ENCODE data around the gene HHLA2.
A peak's percentile ranks its signal among the peaks of the same experiment; 100 is the strongest.

Gene HHLA2

GRCh38 chr3:108301695-108302404 lies 5.5 kb downstream of the HHLA2 start:
- H3K9me2 ChIP-seq (ENCODE audit: low read depth, low read length), result no peaks in the 10 kb centered on the region
- no peaks in the 10 kb centered on the region for H3K9me3 ChIP-seq (ENCODE audit: low read length)
- no peaks in the 10 kb centered on the region for H3F3A ChIP-seq (ENCODE audit: insufficient read depth, low read length)
- no peaks in the 10 kb centered on the region for H3K79me2 ChIP-seq (ENCODE audit: insufficient read depth, low read length)
- no peak overlapping the region for H3K27ac ChIP-seq (ENCODE audit: low read depth, low read length, poor library complexity, severe bottlenecking)
- TF ChIP-seq, protein P1, sequence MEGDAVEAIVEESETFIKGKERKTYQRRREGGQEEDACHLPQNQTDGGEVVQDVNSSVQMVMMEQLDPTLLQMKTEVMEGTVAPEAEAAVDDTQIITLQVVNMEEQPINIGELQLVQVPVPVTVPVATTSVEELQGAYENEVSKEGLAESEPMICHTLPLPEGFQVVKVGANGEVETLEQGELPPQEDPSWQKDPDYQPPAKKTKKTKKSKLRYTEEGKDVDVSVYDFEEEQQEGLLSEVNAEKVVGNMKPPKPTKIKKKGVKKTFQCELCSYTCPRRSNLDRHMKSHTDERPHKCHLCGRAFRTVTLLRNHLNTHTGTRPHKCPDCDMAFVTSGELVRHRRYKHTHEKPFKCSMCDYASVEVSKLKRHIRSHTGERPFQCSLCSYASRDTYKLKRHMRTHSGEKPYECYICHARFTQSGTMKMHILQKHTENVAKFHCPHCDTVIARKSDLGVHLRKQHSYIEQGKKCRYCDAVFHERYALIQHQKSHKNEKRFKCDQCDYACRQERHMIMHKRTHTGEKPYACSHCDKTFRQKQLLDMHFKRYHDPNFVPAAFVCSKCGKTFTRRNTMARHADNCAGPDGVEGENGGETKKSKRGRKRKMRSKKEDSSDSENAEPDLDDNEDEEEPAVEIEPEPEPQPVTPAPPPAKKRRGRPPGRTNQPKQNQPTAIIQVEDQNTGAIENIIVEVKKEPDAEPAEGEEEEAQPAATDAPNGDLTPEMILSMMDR (IDR thresholded peaks at IDR 0.05; ENCODE audit: low read length), result no peak
- TF ChIP-seq EZH2 (IDR thresholded peaks at IDR 0.05; ENCODE audit: borderline replicate concordance, low read length), result no peak
- H3K36me3 ChIP-seq (ENCODE audit: insufficient read depth, low read length), result no peaks in the 10 kb centered on the region
- H3K4me2 ChIP-seq (ENCODE audit: low read length), result no peak overlapping the region
- no peak overlapping the region for H2AFZ ChIP-seq (ENCODE audit: low read length)
- H3K4me3 ChIP-seq (ENCODE audit: low read depth, low read length, poor library complexity, severe bottlenecking), result no peak overlapping the region
- no peaks in the 10 kb centered on the region for H3K27me3 ChIP-seq (ENCODE audit: insufficient read depth, low read length)
- no peaks in the 10 kb centered on the region for H4K20me1 ChIP-seq (ENCODE audit: insufficient read depth, low read length)
- no peak overlapping the region for H3K9ac ChIP-seq (ENCODE audit: low read length)
- H3K4me1 ChIP-seq (ENCODE audit: insufficient read depth, low read length, severe bottlenecking), result no peaks in the 10 kb centered on the region

GRCh38 chr3:108302570-108302969 lies 6.2 kb downstream of the HHLA2 start:
- H2AFZ ChIP-seq (ENCODE audit: low read length), result no peak overlapping the region
- no peaks in the 10 kb centered on the region for H4K20me1 ChIP-seq (ENCODE audit: insufficient read depth, low read length)
- no peak overlapping the region for H3K27ac ChIP-seq (ENCODE audit: low read depth, low read length, poor library complexity, severe bottlenecking)
- no peaks in the 10 kb centered on the region for H3K9me2 ChIP-seq (ENCODE audit: low read depth, low read length)
- H3K4me1 ChIP-seq (ENCODE audit: insufficient read depth, low read length, severe bottlenecking), result no peaks in the 10 kb centered on the region
- H3F3A ChIP-seq (ENCODE audit: insufficient read depth, low read length), result no peaks in the 10 kb centered on the region
- H3K36me3 ChIP-seq (ENCODE audit: insufficient read depth, low read length), result no peaks in the 10 kb centered on the region
- TF ChIP-seq, protein P1 (IDR thresholded peaks at IDR 0.05; ENCODE audit: low read length), result no peak
- no peak for TF ChIP-seq EZH2 (IDR thresholded peaks at IDR 0.05; ENCODE audit: borderline replicate concordance, low read length)
- no peak overlapping the region for H3K4me3 ChIP-seq (ENCODE audit: low read depth, low read length, poor library complexity, severe bottlenecking)
- H3K9ac ChIP-seq (ENCODE audit: low read length), result no peak overlapping the region
- no peaks in the 10 kb centered on the region for H3K27me3 ChIP-seq (ENCODE audit: insufficient read depth, low read length)
- no peaks in the 10 kb centered on the region for H3K9me3 ChIP-seq (ENCODE audit: low read length)
- no peaks in the 10 kb centered on the region for H3K79me2 ChIP-seq (ENCODE audit: insufficient read depth, low read length)
- no peak overlapping the region for H3K4me2 ChIP-seq (ENCODE audit: low read length)

- Histone ChIP-seq H3K9me3 (ENCODE audit: low read length) (no peaks in the 10 kb centered on the region), H3K9ac (ENCODE audit: low read length) (no peak overlapping the region), H3F3A (ENCODE audit: insufficient read depth, low read length) (no peaks in the 10 kb centered on the region), H3K4me2 (ENCODE audit: low read length) (no peak overlapping the region), H4K20me1 (ENCODE audit: insufficient read depth, low read length) (no peaks in the 10 kb centered on the region), H3K9me2 (ENCODE audit: low read depth, low read length) (no peaks in the 10 kb centered on the region), H3K79me2 (ENCODE audit: insufficient read depth, low read length) (no peaks in the 10 kb centered on the region), H3K36me3 (ENCODE audit: insufficient read depth, low read length) (no peaks in the 10 kb centered on the region), H2AFZ (ENCODE audit: low read length) (no peak overlapping the region), H3K4me1 (ENCODE audit: insufficient read depth, low read length, severe bottlenecking) (no peaks in the 10 kb centered on the region), H3K4me3 (ENCODE audit: low read depth, low read length, poor library complexity, severe bottlenecking) (no peak overlapping the region), H3K27me3 (ENCODE audit: insufficient read depth, low read length) (no peaks in the 10 kb centered on the region), H3K27ac (ENCODE audit: low read depth, low read length, poor library complexity, severe bottlenecking) (no peak overlapping the region)
- no peak for TF ChIP-seq EZH2 (IDR thresholded peaks at IDR 0.05; ENCODE audit: borderline replicate concordance, low read length)
- TF ChIP-seq, protein P1 (IDR thresholded peaks at IDR 0.05; ENCODE audit: low read length), result peak; percentile 16; the same call in 1 of the 2 replicates
These were observed 9.3 kb downstream of the HHLA2 start for GRCh38 chr3:108305484-108306172.
